NCI-H446 (cell line): ENCODE data around the gene CBLN3.

Experiments
- DNase-seq, 2 experiments: peaks; one replicate each; lab custom pipeline; 2025; lab: John Stamatoyannopoulos, UW

CBLN3 gene

GRCh38 chr14:24381363-24382063 lies 48.0 kb downstream of the CBLN3 start:
- peak in 1 of 2 experiments; percentile 10 for DNase-seq

GRCh38 chr14:24379907-24380730 lies 49.3 kb downstream of the CBLN3 start:
- no peak for DNase-seq

DNA sequence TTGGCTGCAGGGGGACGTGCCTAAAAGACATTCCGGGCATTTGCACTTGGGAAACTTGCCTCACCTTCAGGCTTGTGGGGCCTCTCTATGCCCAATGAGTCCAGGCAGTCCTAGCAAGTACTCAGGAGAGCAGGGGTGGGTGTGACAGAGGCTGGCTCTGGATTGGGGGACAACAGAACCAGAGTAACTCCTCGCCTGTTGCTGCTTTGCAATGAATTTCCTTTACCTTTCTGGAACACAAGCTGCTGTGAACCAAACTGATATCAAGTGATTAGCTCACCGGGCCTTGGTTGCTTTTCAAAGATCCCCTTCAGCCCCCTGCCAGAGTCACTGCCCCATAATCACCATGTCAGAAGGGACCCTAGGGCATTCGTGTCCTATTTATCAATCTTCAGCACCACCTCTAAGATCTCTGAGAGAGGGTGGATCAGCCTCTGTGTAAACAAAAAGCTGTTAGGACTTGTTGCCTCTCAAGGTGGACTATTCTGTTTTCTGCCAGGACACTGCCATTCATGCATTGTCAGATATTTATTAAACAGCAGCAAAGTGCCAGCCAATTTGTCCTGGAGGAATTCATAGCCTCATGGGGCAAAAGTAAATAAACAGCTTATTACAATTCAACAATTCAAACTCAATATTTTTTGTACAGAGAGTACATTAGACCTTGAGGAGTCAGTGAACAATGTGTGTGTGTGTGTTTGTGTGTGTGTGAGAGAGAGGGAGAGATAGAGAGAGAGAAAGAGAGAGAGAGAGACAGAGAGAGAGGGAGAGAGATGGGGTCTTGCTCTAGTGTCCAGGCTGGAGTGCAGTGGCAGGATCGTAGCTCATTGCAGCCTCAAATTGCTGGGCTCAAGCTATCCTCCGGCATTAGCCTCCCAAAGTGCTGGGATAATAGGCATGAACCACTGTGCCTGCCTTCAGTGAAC lies 50.2 kb downstream of the CBLN3 start:
- DNase-seq, result no peak

GRCh38 chr14:24378327-24378726 lies 51.1 kb downstream of the CBLN3 start:
- DNase-seq, result no peak

DNA sequence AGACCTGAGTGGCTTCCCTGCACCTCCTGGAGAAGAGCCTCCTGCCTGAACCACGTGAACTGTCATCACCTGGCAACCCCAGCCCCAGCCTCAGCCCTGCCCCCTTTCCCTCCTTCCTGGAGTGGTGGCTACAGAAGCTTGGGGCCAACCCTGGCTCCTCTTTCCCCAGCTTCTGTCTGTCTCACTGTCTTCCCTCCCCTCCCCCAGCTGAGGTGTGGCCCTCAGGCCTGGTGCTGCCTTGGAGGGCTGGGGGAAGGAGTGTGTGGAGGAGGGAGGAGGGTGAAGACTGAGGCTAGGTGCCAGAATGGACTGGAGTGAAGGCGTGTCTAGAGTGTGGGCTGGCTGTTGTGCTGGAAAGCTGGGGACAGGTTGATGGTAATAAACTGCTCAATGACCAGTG lies 51.8 kb downstream of the CBLN3 start:
- DNase-seq, result no peak

DNA sequence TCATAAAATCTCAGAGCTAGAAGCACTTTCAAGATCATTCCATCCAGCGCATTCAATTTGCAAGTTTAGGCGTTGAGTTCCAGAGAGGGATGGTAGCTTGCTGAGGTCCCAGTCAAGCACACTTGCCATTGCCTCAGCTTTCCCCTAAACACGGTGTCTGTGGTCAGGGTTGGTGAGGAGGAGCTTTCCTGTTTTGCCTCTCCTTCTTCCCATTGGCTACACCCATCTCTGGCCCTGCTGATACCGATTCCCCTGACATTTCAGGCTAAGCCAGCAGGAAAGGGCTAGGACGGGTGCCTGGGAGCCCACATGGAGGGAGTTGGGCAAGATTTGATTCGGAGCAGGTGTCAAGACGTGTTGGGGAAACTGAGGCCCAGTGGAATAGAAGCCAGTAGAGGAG lies 52.3 kb downstream of the CBLN3 start:
- no peak for DNase-seq
